GM12865 (cell line): ENCODE results near the gene MGAT1.

Experiments
- DNase-seq: peaks from one replicate; pipeline ENCODE4 v3.0.0; 2010; ENCODE audit warnings: low read depth
- H3K4me3 ChIP-seq: 2 replicates; pipeline ENCODE4 v1.5.1; 2011; ENCODE audit warnings: mild to moderate bottlenecking, low read depth, low read length, control low read depth
- TF ChIP-seq, protein P1 (sequence below): IDR thresholded peaks from 2 replicates; pipeline ENCODE4 v1.5.1; 2011; ENCODE audit warnings: low read length, control low read depth, low read depth, inconsistent platforms; ENCODE audit not compliant: insufficient read depth; ENCODE audit errors: missing control alignments

The MGAT1 gene

DNA sequence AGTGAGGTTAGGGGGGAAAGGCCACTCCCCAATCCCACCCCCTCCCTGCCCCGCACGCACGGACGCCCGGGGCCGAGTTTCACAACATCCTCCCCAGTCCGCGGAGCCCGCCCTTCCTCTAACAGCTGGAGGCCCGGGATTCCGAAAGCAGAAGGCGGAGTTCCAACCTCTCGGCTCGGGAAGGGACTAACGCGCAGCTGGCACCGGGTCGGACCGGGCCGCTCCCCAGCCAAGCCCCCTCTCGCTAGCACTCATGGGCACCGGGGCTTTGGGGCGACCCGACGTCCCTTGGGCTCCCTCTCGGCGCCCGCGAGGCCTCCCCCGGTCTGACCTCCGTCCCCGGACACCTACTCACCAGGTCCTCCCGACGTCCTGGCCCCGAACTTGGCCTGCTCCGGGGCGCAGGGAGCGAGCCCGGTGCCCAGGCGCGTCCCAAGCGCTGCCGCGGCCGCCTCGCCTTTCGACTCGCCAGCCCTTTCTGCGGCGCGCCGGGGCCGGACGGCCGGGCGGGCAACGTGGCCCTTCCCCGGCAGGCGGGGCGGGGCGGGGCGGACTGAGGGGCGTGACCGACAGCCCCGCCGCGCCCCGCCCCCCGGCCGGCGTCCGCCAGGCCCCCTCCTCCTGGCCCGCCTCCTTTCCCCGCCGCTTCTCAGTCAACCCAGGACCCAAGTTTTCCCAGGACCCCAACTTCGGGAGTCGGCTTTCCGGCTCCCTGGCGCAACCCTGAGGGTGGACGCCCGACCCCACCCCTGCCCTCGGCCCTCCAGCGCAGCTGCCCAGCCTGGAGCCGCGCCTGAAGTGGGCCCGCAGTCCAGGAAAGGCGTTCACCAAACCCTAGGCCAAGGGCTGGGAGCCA lies at the start of gene MGAT1:
MGAT1 (minus strand) TSS at position 482 of the 856 bp plus-strand sequence. CDS start 9,835 bp downstream, outside the sequence.
- H3K4me3 ChIP-seq: peak within 1 kb of the TSS; percentile 87
- TF ChIP-seq, protein P1, sequence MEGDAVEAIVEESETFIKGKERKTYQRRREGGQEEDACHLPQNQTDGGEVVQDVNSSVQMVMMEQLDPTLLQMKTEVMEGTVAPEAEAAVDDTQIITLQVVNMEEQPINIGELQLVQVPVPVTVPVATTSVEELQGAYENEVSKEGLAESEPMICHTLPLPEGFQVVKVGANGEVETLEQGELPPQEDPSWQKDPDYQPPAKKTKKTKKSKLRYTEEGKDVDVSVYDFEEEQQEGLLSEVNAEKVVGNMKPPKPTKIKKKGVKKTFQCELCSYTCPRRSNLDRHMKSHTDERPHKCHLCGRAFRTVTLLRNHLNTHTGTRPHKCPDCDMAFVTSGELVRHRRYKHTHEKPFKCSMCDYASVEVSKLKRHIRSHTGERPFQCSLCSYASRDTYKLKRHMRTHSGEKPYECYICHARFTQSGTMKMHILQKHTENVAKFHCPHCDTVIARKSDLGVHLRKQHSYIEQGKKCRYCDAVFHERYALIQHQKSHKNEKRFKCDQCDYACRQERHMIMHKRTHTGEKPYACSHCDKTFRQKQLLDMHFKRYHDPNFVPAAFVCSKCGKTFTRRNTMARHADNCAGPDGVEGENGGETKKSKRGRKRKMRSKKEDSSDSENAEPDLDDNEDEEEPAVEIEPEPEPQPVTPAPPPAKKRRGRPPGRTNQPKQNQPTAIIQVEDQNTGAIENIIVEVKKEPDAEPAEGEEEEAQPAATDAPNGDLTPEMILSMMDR: no peak
- DNase-seq: peak; percentile 87

DNA sequence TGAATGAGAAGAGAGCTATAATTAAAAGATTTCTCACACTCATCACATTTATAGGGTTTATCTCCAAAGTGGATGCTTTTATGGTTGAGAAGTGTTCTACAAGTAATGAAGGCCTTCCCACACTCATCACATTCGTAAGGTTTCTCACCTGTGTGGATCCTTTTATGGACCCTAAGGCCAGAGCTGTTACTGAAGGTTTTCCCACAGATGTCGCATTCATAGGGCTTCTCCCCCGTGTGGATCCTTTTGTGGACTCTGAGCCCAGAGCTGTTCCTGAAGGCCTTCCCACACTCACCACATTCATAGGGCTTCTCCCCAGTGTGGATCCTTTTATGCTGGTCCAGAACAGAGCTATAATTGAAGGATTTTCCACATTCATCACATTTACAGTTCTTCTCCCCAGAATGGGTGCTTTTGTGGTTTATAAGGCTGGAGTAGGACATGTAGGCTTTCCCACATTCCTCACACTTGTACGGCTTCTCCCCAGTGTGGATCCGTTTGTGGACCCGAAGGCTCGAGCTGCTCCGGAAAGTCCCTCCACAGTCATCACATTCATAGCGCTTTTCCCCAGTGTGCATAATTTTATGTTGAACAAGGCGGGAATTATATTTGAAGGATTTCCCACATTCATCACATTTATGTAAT lies 48.0 kb upstream of the MGAT1 start:
- H3K4me3 ChIP-seq: no peak overlapping the region
- DNase-seq: no peak
- TF ChIP-seq, protein P1: no peak

DNA sequence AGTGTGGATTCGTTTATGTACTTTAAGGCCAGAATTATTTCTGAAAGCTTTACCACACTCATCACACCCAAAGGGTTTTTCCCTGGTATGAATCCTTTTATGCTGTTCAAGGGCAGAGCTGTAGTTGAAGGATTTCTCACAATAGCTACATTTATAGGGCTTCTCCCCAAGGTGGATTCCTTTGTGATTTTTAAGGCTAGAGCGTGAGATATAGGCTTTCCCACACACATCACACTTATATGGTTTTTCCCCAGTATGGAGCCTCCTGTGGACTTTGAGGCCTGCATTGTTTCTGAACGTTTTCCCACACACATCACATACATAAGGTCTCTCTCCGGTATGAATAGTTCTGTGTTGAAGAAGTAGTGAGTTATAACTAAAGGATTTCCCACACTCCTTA lies 47.2 kb upstream of the MGAT1 start:
- TF ChIP-seq, protein P1: no peak
- no peak overlapping the region for H3K4me3 ChIP-seq
- no peak for DNase-seq

DNA sequence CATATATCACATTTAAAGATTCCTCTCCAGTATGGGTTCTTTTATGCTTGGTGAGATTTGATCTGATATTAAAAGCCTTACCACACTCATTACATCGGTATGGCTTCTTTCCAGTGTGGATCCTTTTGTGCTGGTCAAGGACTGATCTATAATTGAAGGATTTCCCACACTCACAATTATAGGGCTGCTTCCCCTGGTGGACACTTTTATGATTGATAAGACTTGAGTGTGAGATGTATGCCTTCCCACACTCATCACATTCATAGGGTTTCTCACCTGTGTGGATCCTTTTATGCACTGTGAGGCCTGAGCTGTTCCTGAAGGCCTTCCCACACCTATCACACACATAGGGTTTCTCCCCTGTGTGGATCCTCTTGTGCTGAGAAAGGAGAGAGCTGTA lies 46.3 kb upstream of the MGAT1 start:
- DNase-seq: no peak
- no peak overlapping the region for H3K4me3 ChIP-seq
- TF ChIP-seq, protein P1: no peak

DNA sequence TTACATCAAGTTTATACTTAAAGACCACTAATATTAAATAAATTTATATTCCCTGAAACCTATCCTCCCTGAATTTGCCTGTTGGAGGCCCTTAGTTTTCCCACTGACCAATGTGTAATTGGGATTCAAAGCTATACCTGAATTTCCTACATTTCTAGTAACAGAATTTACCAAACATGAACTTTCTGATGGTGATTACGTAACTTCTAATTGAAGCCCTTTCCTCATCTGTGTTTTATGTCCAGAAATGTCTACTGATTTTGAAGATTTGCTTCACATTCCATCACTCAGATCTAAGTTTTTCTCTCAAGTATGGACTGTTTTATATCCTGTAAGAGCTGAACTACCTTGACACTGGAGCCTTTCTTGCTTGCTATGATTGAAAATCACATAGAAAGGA lies 45.7 kb upstream of the MGAT1 start:
- DNase-seq: no peak
- TF ChIP-seq, protein P1: no peak

DNA sequence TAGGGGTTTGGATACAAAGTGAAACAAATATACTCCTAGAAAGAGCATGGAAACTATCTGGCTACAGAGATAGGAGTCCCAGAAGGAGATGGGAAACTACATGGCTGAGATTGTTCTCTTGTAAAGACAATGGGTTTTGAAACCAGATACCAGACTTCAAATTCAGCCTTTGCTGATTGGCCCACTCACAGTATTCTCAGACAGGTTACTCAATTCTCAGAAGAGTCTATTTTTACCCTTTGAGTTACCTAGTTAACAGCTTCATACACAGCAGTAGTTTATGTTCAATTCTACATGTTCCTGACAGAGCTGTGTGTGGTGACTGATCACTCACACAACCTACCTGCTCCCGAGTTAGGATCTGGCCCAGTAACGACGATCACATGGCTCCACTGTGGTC lies 44.4 kb upstream of the MGAT1 start:
- H3K4me3 ChIP-seq: no peak overlapping the region
- no peak for DNase-seq

More for the DNA sequence above, 45.7 kb upstream of the MGAT1 start:
- no peak overlapping the region for H3K4me3 ChIP-seq

More for the DNA sequence above, 44.4 kb upstream of the MGAT1 start:
- TF ChIP-seq, protein P1: no peak
